GM21717 (cell line): Measurements from ENCODE around the gene C10orf71.

ENCODE experiments used
- ATAC-seq: cut with Tn5 transposase; IDR thresholded peaks from one replicate; pipeline ENCODE4 v1.9.1; 2021; ENCODE audit warnings: mild to moderate bottlenecking, moderate library complexity; ENCODE audit not compliant: unreplicated experiment

C10orf71 gene

GRCh38 chr10:49272251-49273081 is 26.5 kb upstream of the C10orf71 start:
- no peak for ATAC-seq

- ATAC-seq, result no peak
Measured at GRCh38 chr10:49273082-49273465, 25.9 kb upstream of the C10orf71 start.

- ATAC-seq, result no peak
Measured at GRCh38 chr10:49273626-49274025, 25.3 kb upstream of the C10orf71 start.

DNA sequence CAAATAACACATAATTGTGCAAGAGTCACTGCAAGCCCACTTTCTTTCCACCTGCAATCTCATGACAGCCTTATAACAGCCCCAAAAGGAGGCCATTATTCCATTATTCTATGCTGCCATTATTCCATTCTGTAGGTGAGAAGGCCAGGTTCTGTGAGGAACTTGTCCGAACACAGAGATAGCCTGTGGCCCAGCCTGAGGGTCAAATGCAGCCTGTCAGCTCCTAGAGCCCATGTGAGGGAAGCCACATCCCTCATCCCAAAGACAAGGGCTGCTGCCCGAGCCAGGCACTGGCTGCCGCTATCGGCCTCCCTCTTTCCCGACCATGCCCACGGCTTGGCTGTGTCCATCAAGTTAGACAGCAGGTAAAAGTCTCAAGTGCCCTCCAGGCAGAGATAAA is 24.1 kb upstream of the C10orf71 start:
- no peak for ATAC-seq

DNA sequence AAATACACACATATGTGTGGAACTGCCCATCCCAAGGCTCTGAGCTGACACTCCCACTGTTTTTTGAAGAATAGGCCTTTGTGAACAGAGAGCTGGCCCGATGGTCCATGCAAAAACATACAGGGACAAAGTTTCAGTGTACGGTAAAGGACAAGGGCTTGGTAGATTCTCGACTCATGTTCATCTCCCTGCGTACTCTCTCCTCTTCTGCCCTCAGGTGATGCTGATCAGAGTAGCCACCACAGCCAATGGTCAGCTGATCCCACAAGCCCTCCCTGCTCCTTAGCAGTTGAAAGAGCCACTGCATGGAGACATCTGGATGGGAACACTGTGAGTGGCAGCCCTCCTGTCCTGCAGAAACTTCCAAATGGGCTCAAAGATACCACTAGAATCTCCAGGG is 23.1 kb upstream of the C10orf71 start:
- ATAC-seq, result no peak

DNA sequence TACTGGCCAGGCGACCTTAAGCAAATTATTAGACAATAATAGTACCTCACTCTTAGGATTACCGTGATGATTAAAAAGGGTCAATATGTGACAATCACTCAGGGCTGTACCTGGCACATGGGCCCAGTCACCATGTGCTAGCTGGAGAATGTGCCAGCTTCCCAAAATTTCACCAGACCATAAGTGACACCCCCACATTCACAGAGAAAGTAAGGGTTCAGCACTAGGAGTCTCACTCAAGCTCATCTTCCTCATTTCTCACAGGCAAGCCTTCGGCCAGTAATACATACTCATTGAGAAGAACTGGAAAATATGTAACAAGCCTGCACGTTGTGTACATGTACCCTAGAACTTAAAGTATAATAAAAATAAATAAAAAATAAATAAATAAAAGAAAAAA is 22.4 kb upstream of the C10orf71 start:
- no peak for ATAC-seq

DNA sequence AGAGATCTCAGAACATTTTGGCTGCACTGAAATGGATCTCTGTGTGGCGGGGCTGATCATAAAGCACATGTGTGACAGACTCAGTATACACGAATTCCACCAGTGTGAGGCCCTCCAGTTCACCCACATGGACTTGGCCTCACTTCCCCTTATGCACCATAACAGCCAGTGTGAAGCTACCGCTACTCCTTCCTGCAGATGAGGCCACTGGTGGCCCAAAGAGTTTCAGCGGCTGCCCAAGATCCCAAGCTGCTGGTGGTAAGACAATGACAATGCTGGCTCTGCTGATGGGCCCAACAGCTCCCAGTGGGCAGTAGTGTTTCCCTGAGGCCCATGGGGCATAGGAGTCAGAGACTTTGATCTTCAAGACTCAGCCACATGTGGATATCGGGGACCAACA is 21.0 kb upstream of the C10orf71 start:
- ATAC-seq, result no peak

DNA sequence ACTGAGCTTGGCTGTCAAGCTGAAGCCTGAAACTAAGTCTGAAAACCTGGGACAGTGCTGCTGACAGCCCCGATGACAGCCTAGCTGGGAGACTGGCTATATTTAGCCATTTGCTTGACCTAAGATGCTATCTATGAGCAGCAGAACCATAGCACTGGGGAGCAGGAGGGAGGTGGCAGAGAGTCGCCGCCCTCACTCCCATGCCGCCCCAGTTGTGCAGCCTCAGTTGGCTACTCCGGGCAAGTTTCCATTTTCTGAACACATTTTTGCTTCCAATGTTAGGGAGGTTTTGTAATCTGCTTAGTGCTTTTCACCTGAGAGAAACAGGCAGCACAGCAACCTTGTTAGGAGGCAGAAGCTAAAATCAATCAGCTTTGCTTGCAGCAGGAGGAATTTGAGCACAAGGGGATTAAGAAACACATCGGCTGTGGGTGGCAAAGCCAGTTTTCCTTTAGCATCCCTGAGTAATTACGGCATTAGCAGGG is 20.4 kb upstream of the C10orf71 start:
- ATAC-seq, result no peak

- no peak for ATAC-seq
Measured at GRCh38 chr10:49279015-49279880, 19.7 kb upstream of the C10orf71 start.

GRCh38 chr10:49280001-49280408 is 19.0 kb upstream of the C10orf71 start:
- no peak for ATAC-seq

DNA sequence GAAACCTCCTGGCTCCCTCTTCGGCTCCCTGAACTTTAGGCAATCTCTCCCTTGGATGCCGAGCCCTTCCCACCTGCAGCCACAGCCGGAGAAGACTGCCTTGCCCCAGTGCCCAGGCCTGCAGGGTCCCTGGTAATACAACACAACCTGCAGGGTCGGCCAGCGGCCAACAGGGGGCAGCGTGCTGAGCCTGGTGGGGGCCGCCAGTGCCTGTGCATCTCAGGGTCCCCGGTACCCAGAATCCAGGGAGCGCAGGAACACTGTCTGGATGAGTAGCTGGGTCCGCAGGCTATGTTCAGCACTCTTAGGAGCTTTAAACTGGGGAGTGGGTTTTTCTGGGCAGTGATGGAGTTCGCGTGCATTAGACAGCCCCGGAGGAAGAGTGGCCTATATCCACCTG is 17.5 kb upstream of the C10orf71 start:
- no peak for ATAC-seq

DNA sequence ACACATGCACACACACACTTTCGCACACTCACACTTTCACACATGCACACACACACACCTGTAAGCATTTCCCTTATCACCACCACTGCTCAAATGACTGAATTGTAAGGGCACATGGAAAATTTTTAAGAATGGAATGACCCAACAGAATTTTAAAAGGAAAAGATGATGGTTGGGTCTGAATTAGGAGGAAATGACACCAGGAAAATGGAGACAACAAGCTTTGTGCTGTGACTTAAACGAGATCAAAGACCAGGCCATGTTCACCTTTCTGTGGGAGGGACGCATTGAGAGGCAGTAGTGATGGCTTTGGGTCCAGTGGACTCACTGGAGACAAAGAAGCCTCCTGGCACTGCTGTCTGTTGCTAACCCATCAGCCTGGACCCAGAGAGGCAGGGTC is 16.7 kb upstream of the C10orf71 start:
- no peak for ATAC-seq

DNA sequence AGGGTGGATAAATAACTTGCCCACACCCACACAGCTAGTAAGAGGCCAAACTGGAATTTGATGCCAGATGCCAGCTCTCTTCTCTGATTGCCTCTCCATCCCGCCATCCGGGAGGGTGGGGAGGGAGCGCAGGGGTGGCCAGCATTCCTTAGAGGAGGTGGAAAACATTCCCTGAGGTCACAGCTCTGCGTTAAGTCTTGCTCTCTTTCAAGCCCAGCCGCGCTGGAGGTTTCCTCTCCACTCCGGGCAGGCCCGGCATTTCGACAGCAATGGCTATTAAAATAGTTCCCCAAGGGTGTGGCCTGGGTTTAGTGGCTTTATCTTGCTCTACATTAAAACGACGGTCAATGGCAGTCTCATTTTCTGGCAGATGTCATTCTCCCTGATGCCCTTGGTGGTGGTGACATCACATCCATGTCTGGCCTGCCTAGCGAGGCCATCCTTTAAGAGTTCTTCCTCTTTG is 16.1 kb upstream of the C10orf71 start:
- no peak for ATAC-seq

DNA sequence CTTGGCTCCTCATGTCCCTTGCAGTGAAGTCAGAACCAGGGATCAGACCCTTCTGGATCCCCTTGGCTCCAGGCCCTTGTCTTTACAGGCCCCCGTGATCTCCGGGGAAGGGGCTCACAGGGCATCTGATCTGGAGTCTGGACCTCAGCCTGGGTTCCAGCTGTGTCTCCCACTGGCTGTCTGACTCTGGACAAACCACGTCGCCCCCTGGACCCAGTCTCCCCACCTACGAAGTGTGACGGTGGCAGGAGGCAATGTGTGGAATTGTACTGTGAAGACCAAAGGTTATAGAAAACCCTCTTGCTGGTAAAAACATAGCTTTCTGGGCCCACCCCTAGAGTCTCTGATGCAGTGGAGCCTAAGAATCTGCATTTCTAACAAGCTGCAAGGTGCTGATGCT is 15.5 kb upstream of the C10orf71 start:
- no peak for ATAC-seq

DNA sequence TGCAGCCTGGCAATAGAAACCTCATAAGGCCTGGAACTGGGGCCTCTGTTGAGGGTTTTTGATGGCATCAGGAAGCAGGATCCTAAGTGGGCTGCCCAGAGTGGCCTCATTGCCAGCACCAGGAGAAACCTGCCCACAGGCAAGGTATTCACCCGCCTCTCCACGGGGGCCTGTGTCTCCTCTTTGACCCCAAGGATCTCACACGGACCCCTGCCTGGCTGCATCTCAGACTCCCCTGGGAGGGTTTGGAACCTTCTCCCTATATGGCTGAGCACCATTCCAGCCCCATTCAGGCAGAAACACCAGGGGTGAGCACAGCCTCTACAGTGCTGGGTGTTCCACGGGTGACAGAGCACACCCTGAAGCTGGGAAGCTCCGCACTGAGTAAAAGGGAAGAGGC is 14.6 kb upstream of the C10orf71 start:
- ATAC-seq, result no peak

GRCh38 chr10:49285232-49285631 is 13.7 kb upstream of the C10orf71 start:
- no peak for ATAC-seq

- ATAC-seq, result no peak
Measured at GRCh38 chr10:49286686-49287085, 12.3 kb upstream of the C10orf71 start.

DNA sequence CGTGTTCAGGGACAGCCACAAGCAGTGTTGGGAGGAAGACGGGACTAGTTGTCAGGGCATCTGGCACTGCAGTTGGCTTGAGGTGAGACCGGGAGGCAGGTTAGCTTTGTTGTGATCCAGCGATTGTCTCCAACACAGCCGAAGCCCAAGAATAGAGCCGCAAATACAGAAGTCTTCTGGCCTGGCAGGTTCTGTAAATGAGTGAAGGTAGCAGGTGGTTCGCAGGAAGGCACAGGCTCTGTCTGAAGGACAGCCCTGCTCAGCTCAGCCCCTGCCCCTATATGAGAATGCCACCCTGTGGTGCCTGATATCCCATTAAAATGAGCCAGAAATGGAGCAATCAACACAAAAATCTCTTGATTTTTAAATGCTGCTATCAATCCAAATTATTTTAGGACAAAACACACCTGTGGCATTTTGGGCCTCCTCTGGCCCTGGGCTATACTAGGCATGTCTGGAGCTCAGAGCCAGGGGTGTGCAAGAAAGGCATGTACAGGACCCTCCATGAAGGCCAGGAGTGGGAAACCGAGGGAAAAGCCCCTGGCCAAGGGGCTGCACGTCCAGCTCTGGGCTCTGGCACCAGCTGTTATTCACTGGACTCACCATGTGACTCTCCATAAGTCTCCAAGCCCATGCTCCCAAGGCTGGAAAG is 11.2 kb upstream of the C10orf71 start:
- ATAC-seq, result no peak

DNA sequence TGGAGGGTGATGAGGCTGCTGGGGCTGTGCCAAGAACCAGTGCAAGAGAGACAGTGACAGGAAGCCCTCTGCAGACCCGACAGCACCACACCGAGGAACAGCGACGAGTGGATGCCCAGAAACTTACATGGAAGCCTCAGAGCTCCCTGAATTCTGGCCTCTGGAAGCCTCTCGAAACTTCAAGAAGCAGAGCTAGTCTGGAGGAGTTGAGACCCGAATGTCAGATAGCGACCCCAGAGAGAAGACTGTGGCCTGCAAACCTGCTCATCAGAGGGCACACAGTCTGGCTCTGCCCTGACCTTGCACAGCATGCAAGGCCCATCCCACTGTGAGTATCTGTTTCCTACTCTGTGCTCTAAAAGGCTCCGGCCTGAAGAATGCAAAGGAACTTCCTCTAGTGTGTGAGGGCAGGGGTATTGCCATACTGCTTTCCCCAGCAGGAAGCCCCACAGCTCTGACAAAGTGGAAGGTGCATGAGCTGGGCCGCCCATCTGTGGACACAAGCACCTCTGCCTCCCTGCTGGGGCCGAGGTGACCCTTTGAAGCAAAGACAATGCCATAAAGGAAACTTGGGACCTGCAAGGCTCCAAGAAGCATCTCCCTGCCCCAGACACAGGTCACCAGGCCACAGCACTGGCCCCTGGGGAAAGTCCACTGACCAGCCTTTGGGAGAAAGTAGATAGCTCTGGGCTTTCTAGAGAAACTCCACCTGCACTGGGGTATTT is 10.5 kb upstream of the C10orf71 start:
- no peak for ATAC-seq

DNA sequence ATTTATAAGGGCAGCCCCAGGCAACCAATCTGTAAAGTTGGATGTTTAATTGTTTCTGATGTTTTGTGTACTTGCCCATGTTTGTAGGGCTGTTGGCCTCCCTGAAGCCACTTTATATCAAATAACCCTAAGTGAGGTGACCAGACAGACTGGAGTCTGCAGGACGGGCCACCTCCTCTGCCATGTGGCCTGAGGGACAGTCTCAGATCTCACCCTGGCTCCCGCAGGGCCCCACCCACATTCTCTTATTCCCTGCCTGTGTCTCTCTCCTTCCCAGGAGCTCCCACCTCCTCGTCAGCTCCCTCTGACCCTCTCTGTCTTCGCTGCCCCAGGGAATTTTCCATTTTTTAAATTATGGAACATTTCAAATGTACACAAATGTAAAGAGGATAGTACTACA is 9.5 kb upstream of the C10orf71 start:
- ATAC-seq, result no peak

GRCh38 chr10:49290131-49290530 is 8.8 kb upstream of the C10orf71 start:
- no peak for ATAC-seq
